Fibroblast of the aortic adventitia (primary cell): Measurements from ENCODE around the gene SYNCRIP. TPM values are rescaled to one million over a fixed set of nuclear protein-coding genes. Genes with fewer than 3 reads are reported as not detected.

Experiments used
- DNase-seq: peaks from one replicate; pipeline ENCODE4 v3.0.0-alpha.2; 2010; ENCODE audit warnings: low read depth
- H3K4me3 ChIP-seq: 2 replicates; pipeline ENCODE4 v1.5.1; 2011; ENCODE audit warnings: low read depth, mild to moderate bottlenecking, control low read depth, low read length, moderate library complexity
- CTCF ChIP-seq: IDR thresholded peaks from 2 replicates; pipeline ENCODE4 v1.5.1; 2011; ENCODE audit warnings: mild to moderate bottlenecking, low read length, control low read depth, inconsistent platforms; ENCODE audit not compliant: insufficient read depth
- total RNA-seq: library from RNA; depleted of rRNA; stranded (reverse); fragments of >200 nt; gene quantifications from 2 replicates; pipeline ENCODE4 v1.2.3, GENCODE V29; 2012; ENCODE audit warnings: low replicate concordance

The SYNCRIP gene
- total RNA-seq, 1 donor, result 90.5 TPM

GRCh38 chr6:85680388-85680787 lies 37.7 kb upstream of the SYNCRIP start:
- H3K4me3 ChIP-seq, result peak overlapping the region; percentile 77
- no peak for TF ChIP-seq CTCF

GRCh38 chr6:85679445-85680123 lies 36.9 kb upstream of the SYNCRIP start:
- DNase-seq, result no peak
- H3K4me3 ChIP-seq, result peak overlapping the region; percentile 77
- TF ChIP-seq CTCF, result no peak

More at GRCh38 chr6:85680388-85680787, 37.7 kb upstream of the SYNCRIP start:
- no peak for DNase-seq

GRCh38 chr6:85678602-85679444 lies 36.1 kb upstream of the SYNCRIP start:
- DNase-seq, result peak; percentile 99
- H3K4me3 ChIP-seq, result peak overlapping the region; percentile 77
- no peak for TF ChIP-seq CTCF

GRCh38 chr6:85678026-85678601 lies 35.4 kb upstream of the SYNCRIP start:
- no peak for DNase-seq
- peak overlapping the region; percentile 68 for H3K4me3 ChIP-seq
- no peak for TF ChIP-seq CTCF

GRCh38 chr6:85677234-85677956 lies 34.7 kb upstream of the SYNCRIP start:
- peak; percentile 58 for DNase-seq
- H3K4me3 ChIP-seq, result peak overlapping the region; percentile 68
- no peak for TF ChIP-seq CTCF

- TF ChIP-seq CTCF, result no peak
- peak overlapping the region; percentile 68 for H3K4me3 ChIP-seq
- peak; percentile 56 for DNase-seq
Observed at GRCh38 chr6:85676086-85676729, 33.5 kb upstream of the SYNCRIP start.
